Measurements from ENCODE around the gene ATAD3C.

The ATAD3C gene

GRCh38 chr1:1422465-1423244 is 26.8 kb upstream of the ATAD3C start (continued):
- TF ChIP-seq ZBTB44 (tag by site-specific recombination; IDR thresholded peaks at IDR 0.05): no peak
- TF ChIP-seq ZBTB48 (tag by site-specific recombination; IDR thresholded peaks at IDR 0.05): no peak
- no peak for TF ChIP-seq ZNF114 (tag by site-specific recombination; IDR thresholded peaks at IDR 0.05)
- TF ChIP-seq ZNF266 (tag by site-specific recombination; IDR thresholded peaks at IDR 0.05; ENCODE audit: low read depth): no peak
- TF ChIP-seq ZNF529 (tag by site-specific recombination; IDR thresholded peaks at IDR 0.05; ENCODE audit: insufficient replicate concordance): no peak
- TF ChIP-seq ZNF629 (tag by site-specific recombination; IDR thresholded peaks at IDR 0.05): no peak
- TF ChIP-seq WT1 (tag by site-specific recombination; IDR thresholded peaks at IDR 0.05): no peak
- TF ChIP-seq MYNN (tag by site-specific recombination; IDR thresholded peaks at IDR 0.05; ENCODE audit: borderline replicate concordance): no peak
- no peak for TF ChIP-seq MZF1 (tag by site-specific recombination; IDR thresholded peaks at IDR 0.05; ENCODE audit: borderline replicate concordance)

DNA sequence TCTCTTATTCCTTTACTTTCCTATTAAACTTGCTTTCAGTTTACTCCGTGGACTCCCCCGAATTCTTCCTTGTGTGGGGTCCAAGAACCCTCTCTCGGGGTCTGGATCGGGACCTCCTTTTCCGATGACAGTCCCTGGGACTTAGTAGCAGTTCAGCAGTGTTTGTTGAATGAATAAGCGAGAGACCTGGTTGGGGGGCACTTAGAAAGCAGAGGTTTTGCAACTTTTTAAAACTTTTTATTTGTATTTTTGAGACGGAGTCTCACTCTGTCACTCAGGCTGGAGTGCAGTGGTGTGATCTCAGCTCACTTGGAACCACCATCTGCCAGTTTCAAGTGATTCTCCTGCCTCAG is 26.3 kb upstream of the ATAD3C start:
- POLR2A ChIA-PET: interaction anchor here (1.2 kb wide), 1 partner anchor 21 kb away, joined by 3 read pairs; no protein-coding TSS in a partner anchor
- no peaks in the 10 kb centered on the region for H3K9me3 ChIP-seq (ENCODE audit: control insufficient read depth, insufficient read depth, low read depth, low read length)
- H3K27ac ChIP-seq (ENCODE audit: extremely low read depth, low read depth, low read length): no peak overlapping the region
- CTCF ChIA-PET: interaction anchor here (0.9 kb wide), 1 partner anchor 18 kb away, joined by 4 read pairs; no protein-coding TSS in a partner anchor
- TF ChIP-seq ZNF777 (tag by site-specific recombination; IDR thresholded peaks at IDR 0.05; ENCODE audit: borderline replicate concordance) (no peak), ZNF155 (tag by site-specific recombination; IDR thresholded peaks at IDR 0.05) (no peak), SCRT1 (tag by site-specific recombination; IDR thresholded peaks at IDR 0.05; ENCODE audit: borderline replicate concordance) (no peak), KLF16 (tag by site-specific recombination; IDR thresholded peaks at IDR 0.05) (no peak), ZNF677 (tag by site-specific recombination; IDR thresholded peaks at IDR 0.05) (no peak), TCF7L2 (IDR thresholded peaks at IDR 0.05; ENCODE audit: borderline replicate concordance, low read depth, low read length) (no peak), PBX3 (CRISPR knock-in tag; IDR thresholded peaks at IDR 0.05) (no peak), ZSCAN5A (tag by site-specific recombination; IDR thresholded peaks at IDR 0.05) (no peak), ZNF302 (tag by site-specific recombination; IDR thresholded peaks at IDR 0.05; ENCODE audit: low read depth) (no peak), ZNF266 (tag by site-specific recombination; IDR thresholded peaks at IDR 0.05; ENCODE audit: low read depth) (no peak), ZNF548 (tag by site-specific recombination; IDR thresholded peaks at IDR 0.05) (no peak), ZNF837 (tag by site-specific recombination; IDR thresholded peaks at IDR 0.05) (no peak), ZBTB1 (tag by site-specific recombination; IDR thresholded peaks at IDR 0.05) (no peak), GLIS2 (tag by site-specific recombination; IDR thresholded peaks at IDR 0.05) (no peak), ZNF391 (tag by site-specific recombination; IDR thresholded peaks at IDR 0.05; ENCODE audit: borderline replicate concordance, low read depth) (no peak)
- TF ChIP-seq, protein P1, sequence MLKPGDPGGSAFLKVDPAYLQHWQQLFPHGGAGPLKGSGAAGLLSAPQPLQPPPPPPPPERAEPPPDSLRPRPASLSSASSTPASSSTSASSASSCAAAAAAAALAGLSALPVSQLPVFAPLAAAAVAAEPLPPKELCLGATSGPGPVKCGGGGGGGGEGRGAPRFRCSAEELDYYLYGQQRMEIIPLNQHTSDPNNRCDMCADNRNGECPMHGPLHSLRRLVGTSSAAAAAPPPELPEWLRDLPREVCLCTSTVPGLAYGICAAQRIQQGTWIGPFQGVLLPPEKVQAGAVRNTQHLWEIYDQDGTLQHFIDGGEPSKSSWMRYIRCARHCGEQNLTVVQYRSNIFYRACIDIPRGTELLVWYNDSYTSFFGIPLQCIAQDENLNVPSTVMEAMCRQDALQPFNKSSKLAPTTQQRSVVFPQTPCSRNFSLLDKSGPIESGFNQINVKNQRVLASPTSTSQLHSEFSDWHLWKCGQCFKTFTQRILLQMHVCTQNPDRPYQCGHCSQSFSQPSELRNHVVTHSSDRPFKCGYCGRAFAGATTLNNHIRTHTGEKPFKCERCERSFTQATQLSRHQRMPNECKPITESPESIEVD (tag by site-specific recombination; IDR thresholded peaks at IDR 0.05): no peak
- TF ChIP-seq, protein P2, sequence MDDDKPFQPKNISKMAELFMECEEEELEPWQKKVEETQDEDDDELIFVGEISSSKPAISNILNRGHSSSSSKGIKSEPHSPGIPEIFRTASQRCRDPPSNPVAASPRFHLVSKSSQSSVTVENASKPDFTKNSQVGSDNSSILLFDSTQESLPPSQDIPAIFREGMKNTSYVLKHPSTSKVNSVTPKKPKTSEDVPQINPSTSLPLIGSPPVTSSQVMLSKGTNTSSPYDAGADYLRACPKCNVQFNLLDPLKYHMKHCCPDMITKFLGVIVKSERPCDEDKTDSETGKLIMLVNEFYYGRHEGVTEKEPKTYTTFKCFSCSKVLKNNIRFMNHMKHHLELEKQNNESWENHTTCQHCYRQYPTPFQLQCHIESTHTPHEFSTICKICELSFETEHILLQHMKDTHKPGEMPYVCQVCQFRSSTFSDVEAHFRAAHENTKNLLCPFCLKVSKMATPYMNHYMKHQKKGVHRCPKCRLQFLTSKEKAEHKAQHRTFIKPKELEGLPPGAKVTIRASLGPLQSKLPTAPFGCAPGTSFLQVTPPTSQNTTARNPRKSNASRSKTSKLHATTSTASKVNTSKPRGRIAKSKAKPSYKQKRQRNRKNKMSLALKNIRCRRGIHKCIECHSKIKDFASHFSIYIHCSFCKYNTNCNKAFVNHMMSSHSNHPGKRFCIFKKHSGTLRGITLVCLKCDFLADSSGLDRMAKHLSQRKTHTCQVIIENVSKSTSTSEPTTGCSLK (tag by site-specific recombination; IDR thresholded peaks at IDR 0.05): no peak
- H3K36me3 ChIP-seq (ENCODE audit: control insufficient read depth in 2 of 2, insufficient read depth in 1 of 2, low read length in 2 of 2): no peaks in the 10 kb centered on the region
- H3K4me3 ChIP-seq (ENCODE audit: low read depth, low read length): no peak overlapping the region
- H3K4me1 ChIP-seq (ENCODE audit: control insufficient read depth, insufficient read depth, low read length): no peaks in the 10 kb centered on the region

Data from HEK293 (cell line).